ENCODE data around the gene PTPN4. TPM values are rescaled to one million over a fixed set of nuclear protein-coding genes. Genes with fewer than 3 reads are reported as not detected.

PTPN4 gene
- total and polyA plus RNA-seq, 2 experiments from 2014 or later, result 41.6 to 90.4 TPM

- TF ChIP-seq, protein P1, sequence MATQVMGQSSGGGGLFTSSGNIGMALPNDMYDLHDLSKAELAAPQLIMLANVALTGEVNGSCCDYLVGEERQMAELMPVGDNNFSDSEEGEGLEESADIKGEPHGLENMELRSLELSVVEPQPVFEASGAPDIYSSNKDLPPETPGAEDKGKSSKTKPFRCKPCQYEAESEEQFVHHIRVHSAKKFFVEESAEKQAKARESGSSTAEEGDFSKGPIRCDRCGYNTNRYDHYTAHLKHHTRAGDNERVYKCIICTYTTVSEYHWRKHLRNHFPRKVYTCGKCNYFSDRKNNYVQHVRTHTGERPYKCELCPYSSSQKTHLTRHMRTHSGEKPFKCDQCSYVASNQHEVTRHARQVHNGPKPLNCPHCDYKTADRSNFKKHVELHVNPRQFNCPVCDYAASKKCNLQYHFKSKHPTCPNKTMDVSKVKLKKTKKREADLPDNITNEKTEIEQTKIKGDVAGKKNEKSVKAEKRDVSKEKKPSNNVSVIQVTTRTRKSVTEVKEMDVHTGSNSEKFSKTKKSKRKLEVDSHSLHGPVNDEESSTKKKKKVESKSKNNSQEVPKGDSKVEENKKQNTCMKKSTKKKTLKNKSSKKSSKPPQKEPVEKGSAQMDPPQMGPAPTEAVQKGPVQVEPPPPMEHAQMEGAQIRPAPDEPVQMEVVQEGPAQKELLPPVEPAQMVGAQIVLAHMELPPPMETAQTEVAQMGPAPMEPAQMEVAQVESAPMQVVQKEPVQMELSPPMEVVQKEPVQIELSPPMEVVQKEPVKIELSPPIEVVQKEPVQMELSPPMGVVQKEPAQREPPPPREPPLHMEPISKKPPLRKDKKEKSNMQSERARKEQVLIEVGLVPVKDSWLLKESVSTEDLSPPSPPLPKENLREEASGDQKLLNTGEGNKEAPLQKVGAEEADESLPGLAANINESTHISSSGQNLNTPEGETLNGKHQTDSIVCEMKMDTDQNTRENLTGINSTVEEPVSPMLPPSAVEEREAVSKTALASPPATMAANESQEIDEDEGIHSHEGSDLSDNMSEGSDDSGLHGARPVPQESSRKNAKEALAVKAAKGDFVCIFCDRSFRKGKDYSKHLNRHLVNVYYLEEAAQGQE (IDR thresholded peaks at IDR 0.05; ENCODE audit: unreplicated experiment), result no peak
- no peak for TF ChIP-seq NANOG (IDR thresholded peaks at IDR 0.05; ENCODE audit: borderline replicate concordance)
- TF ChIP-seq EZH2 (IDR thresholded peaks at IDR 0.05; ENCODE audit: low read depth, unreplicated experiment), result no peak
- TF ChIP-seq STAT1 (IDR thresholded peaks at IDR 0.05; ENCODE audit: unreplicated experiment), result no peak
- TF ChIP-seq POLR2AphosphoS5 (IDR thresholded peaks at IDR 0.05; ENCODE audit: low read depth), result no peak
- no peak for TF ChIP-seq CREB1 (CRISPR knock-in tag; IDR thresholded peaks at IDR 0.05; ENCODE audit: low read depth)
These were observed 3.8 kb upstream of the PTPN4 start (continued) for GRCh38 chr2:119755906-119756305.

- Histone ChIP-seq H4K20me1 (replicated peaks; ENCODE audit: insufficient read depth) (no peaks in the 10 kb centered on the region), H3K4me1 (ENCODE audit: insufficient read depth) (peaks cover 9% of the 10 kb centered on the region), H3F3A (replicated peaks; ENCODE audit: low read depth) (no peaks in the 10 kb centered on the region), H3K4me3 (no peak overlapping the region), H3K79me2 (replicated peaks; ENCODE audit: insufficient read depth) (peaks cover 16% of the 10 kb centered on the region), H3K4me2 (no peak overlapping the region), H2AFZ (no peak overlapping the region), H3K27ac (ENCODE audit: low read depth) (no peak overlapping the region), H3K9me2 (ENCODE audit: insufficient read depth) (no peaks in the 10 kb centered on the region), H3K36me3 (ENCODE audit: insufficient read depth) (no peaks in the 10 kb centered on the region), H3K27me3 (ENCODE audit: insufficient read depth) (no peaks in the 10 kb centered on the region)
- no peak for DNase-seq (ENCODE audit: low spot score)
- Mint-ChIP-seq H3K36me3 (ENCODE audit: low read depth) (no peaks in the 10 kb centered on the region), H3K27me3 (ENCODE audit: insufficient read depth, low read depth, poor library complexity) (peaks cover 2% of the 10 kb centered on the region), H3K4me3 (no peak overlapping the region), H3K9me3 (no peaks in the 10 kb centered on the region; the same call in 2 of the 3 replicates), H3K27ac (no peak overlapping the region), H3K4me1 (peaks cover 9% of the 10 kb centered on the region)
- ATAC-seq, result no peak
- TF ChIP-seq, protein P1 (IDR thresholded peaks at IDR 0.05; ENCODE audit: unreplicated experiment), result no peak
- no peak for TF ChIP-seq JUNB (IDR thresholded peaks at IDR 0.05; ENCODE audit: unreplicated experiment)
- TF ChIP-seq NANOG (IDR thresholded peaks at IDR 0.05; ENCODE audit: borderline replicate concordance), result no peak
- no peak for TF ChIP-seq POLR2AphosphoS5 (IDR thresholded peaks at IDR 0.05; ENCODE audit: low read depth)
- TF ChIP-seq, protein P2, sequence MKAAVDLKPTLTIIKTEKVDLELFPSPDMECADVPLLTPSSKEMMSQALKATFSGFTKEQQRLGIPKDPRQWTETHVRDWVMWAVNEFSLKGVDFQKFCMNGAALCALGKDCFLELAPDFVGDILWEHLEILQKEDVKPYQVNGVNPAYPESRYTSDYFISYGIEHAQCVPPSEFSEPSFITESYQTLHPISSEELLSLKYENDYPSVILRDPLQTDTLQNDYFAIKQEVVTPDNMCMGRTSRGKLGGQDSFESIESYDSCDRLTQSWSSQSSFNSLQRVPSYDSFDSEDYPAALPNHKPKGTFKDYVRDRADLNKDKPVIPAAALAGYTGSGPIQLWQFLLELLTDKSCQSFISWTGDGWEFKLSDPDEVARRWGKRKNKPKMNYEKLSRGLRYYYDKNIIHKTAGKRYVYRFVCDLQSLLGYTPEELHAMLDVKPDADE (IDR thresholded peaks at IDR 0.05), result no peak
- TF ChIP-seq, protein P3, sequence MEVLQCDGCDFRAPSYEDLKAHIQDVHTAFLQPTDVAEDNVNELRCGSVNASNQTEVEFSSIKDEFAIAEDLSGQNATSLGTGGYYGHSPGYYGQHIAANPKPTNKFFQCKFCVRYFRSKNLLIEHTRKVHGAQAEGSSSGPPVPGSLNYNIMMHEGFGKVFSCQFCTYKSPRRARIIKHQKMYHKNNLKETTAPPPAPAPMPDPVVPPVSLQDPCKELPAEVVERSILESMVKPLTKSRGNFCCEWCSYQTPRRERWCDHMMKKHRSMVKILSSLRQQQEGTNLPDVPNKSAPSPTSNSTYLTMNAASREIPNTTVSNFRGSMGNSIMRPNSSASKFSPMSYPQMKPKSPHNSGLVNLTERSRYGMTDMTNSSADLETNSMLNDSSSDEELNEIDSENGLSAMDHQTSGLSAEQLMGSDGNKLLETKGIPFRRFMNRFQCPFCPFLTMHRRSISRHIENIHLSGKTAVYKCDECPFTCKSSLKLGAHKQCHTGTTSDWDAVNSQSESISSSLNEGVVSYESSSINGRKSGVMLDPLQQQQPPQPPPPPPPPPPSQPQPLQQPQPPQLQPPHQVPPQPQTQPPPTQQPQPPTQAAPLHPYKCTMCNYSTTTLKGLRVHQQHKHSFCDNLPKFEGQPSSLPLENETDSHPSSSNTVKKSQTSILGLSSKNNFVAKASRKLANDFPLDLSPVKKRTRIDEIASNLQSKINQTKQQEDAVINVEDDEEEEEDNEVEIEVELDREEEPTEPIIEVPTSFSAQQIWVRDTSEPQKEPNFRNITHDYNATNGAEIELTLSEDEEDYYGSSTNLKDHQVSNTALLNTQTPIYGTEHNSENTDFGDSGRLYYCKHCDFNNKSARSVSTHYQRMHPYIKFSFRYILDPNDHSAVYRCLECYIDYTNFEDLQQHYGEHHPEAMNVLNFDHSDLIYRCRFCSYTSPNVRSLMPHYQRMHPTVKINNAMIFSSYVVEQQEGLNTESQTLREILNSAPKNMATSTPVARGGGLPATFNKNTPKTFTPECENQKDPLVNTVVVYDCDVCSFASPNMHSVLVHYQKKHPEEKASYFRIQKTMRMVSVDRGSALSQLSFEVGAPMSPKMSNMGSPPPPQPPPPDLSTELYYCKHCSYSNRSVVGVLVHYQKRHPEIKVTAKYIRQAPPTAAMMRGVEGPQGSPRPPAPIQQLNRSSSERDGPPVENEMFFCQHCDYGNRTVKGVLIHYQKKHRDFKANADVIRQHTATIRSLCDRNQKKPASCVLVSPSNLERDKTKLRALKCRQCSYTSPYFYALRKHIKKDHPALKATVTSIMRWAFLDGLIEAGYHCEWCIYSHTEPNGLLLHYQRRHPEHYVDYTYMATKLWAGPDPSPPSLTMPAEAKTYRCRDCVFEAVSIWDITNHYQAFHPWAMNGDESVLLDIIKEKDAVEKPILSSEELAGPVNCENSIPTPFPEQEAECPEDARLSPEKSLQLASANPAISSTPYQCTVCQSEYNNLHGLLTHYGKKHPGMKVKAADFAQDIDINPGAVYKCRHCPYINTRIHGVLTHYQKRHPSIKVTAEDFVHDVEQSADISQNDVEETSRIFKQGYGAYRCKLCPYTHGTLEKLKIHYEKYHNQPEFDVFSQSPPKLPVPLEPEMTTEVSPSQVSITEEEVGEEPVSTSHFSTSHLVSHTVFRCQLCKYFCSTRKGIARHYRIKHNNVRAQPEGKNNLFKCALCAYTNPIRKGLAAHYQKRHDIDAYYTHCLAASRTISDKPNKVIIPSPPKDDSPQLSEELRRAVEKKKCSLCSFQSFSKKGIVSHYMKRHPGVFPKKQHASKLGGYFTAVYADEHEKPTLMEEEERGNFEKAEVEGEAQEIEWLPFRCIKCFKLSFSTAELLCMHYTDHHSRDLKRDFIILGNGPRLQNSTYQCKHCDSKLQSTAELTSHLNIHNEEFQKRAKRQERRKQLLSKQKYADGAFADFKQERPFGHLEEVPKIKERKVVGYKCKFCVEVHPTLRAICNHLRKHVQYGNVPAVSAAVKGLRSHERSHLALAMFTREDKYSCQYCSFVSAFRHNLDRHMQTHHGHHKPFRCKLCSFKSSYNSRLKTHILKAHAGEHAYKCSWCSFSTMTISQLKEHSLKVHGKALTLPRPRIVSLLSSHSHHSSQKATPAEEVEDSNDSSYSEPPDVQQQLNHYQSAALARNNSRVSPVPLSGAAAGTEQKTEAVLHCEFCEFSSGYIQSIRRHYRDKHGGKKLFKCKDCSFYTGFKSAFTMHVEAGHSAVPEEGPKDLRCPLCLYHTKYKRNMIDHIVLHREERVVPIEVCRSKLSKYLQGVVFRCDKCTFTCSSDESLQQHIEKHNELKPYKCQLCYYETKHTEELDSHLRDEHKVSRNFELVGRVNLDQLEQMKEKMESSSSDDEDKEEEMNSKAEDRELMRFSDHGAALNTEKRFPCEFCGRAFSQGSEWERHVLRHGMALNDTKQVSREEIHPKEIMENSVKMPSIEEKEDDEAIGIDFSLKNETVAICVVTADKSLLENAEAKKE (CRISPR knock-in tag; IDR thresholded peaks at IDR 0.05), result no peak
- TF ChIP-seq EZH2 (IDR thresholded peaks at IDR 0.05; ENCODE audit: low read depth, unreplicated experiment), result no peak
- no peak for TF ChIP-seq STAT1 (IDR thresholded peaks at IDR 0.05; ENCODE audit: unreplicated experiment)
- no peak for TF ChIP-seq CREB1 (CRISPR knock-in tag; IDR thresholded peaks at IDR 0.05; ENCODE audit: low read depth)
- no peak for TF ChIP-seq EZH2phosphoT487 (IDR thresholded peaks at IDR 0.05; ENCODE audit: unreplicated experiment)
These were observed 2.9 kb upstream of the PTPN4 start for GRCh38 chr2:119756837-119757236.

All from GM23338 (cell line).